ENCODE measurements around the gene COL8A1. TPM values are rescaled to one million over a fixed set of nuclear protein-coding genes. Genes with fewer than 3 reads are reported as not detected.

Gene COL8A1
- total RNA-seq, 1 experiment from 2014 or later: 0.87 TPM

- no peak for TF ChIP-seq ATF6 (CRISPR knock-in tag; IDR thresholded peaks at IDR 0.05)
- no peak for TF ChIP-seq KAT7 (CRISPR knock-in tag; IDR thresholded peaks at IDR 0.05; ENCODE audit: borderline replicate concordance)
- peak; percentile 48; the same call in 1 of the 2 replicates for TF ChIP-seq USF1 (CRISPR knock-in tag; IDR thresholded peaks at IDR 0.05)
- peak; percentile 67 for TF ChIP-seq GABPB1 (CRISPR knock-in tag; IDR thresholded peaks at IDR 0.05)
- no peak for TF ChIP-seq NR3C1 (CRISPR knock-in tag; conservative IDR thresholded peaks at IDR 0.05; ENCODE audit: low read depth)
- TF ChIP-seq NFE2L1 (CRISPR knock-in tag; IDR thresholded peaks at IDR 0.05): no peak; the same call in 1 of the 2 replicates
- peak; percentile 95 for TF ChIP-seq MAX (CRISPR knock-in tag; IDR thresholded peaks at IDR 0.05)
- peak; percentile 90 for TF ChIP-seq FOXK1 (CRISPR knock-in tag; IDR thresholded peaks at IDR 0.05)
- peak; percentile 94 for TF ChIP-seq CREM (CRISPR knock-in tag; IDR thresholded peaks at IDR 0.05)
- TF ChIP-seq STAT6 (CRISPR knock-in tag; conservative IDR thresholded peaks at IDR 0.05; ENCODE audit: low read depth): no peak
- TF ChIP-seq MYBL2 (CRISPR knock-in tag; IDR thresholded peaks at IDR 0.05): peak; percentile 60
- 0 out of 2 replicates have a peak, but pooled peaks have one; percentile 36 for TF ChIP-seq ZNF232 (CRISPR knock-in tag; IDR thresholded peaks at IDR 0.05)
- no peak for TF ChIP-seq NR1H2 (CRISPR knock-in tag; IDR thresholded peaks at IDR 0.05)
- no peak for TF ChIP-seq ZNF263 (CRISPR knock-in tag; IDR thresholded peaks at IDR 0.05; ENCODE audit: low read depth)
- TF ChIP-seq ZNF512 (CRISPR knock-in tag; IDR thresholded peaks at IDR 0.05; ENCODE audit: borderline replicate concordance): no peak
- TF ChIP-seq ZSCAN18 (CRISPR knock-in tag; IDR thresholded peaks at IDR 0.05): no peak
- TF ChIP-seq ZNF317 (CRISPR knock-in tag; IDR thresholded peaks at IDR 0.05; ENCODE audit: borderline replicate concordance, low read depth): no peak
- TF ChIP-seq ZNF121 (CRISPR knock-in tag; IDR thresholded peaks at IDR 0.05): no peak
- peak; percentile 56; the same call in 1 of the 2 replicates for TF ChIP-seq PREB (CRISPR knock-in tag; IDR thresholded peaks at IDR 0.05; ENCODE audit: borderline replicate concordance)
- 0 out of 2 replicates have a peak, but pooled peaks have one; percentile 50 for TF ChIP-seq FOXP4 (CRISPR knock-in tag; IDR thresholded peaks at IDR 0.05)
- TF ChIP-seq E2F4 (CRISPR knock-in tag; IDR thresholded peaks at IDR 0.05; ENCODE audit: borderline replicate concordance, low read depth): no peak
- TF ChIP-seq ZBTB43 (CRISPR knock-in tag; IDR thresholded peaks at IDR 0.05): no peak
These were observed 179.2 kb downstream of the COL8A1 start, which contains the start of gene CMSS1 (continued) for GRCh38 chr3:99817437-99818240.

Measured in WTC11 (cell line).